AML-193 (cell line): ENCODE measurements around the gene GIMAP4.
"Not testable (repeated sequence)": the region's sequence is repeated elsewhere in the genome, so short reads cannot be mapped to it uniquely, and the experiment has no call there.

Experiments used
- DNase-seq, 2 experiments: peaks; one replicate each; lab custom pipeline; 2025; lab: John Stamatoyannopoulos, UW

Gene GIMAP4

GRCh38 chr7:150580638-150581394 is 13.6 kb downstream of the GIMAP4 start:
- DNase-seq: no peak

- DNase-seq: no peak
These were observed 18.0 kb downstream of the GIMAP4 start for GRCh38 chr7:150585199-150585598.

GRCh38 chr7:150586068-150586784 is 19.0 kb downstream of the GIMAP4 start:
- DNase-seq: peak; percentile 80 to 86

- DNase-seq: peak in 1 of 2 experiments; percentile 53
These were observed 19.6 kb downstream of the GIMAP4 start for GRCh38 chr7:150586785-150587152.

GRCh38 chr7:150587551-150587950 is 20.4 kb downstream of the GIMAP4 start:
- DNase-seq: no peak

GRCh38 chr7:150594805-150595204 is 27.6 kb downstream of the GIMAP4 start:
- DNase-seq: no peak

GRCh38 chr7:150595361-150595760 is 28.2 kb downstream of the GIMAP4 start:
- DNase-seq: no peak

GRCh38 chr7:150603600-150603999 is 36.4 kb downstream of the GIMAP4 start:
- DNase-seq: not testable (repeated sequence)

GRCh38 chr7:150610233-150610632 is 43.0 kb downstream of the GIMAP4 start:
- no peak for DNase-seq

GRCh38 chr7:150612925-150613324 is 45.7 kb downstream of the GIMAP4 start:
- no peak for DNase-seq

GRCh38 chr7:150613880-150614279 is 46.7 kb downstream of the GIMAP4 start:
- no peak for DNase-seq

- not testable (repeated sequence) for DNase-seq
These were observed 47.2 kb downstream of the GIMAP4 start for GRCh38 chr7:150614426-150614825.

GRCh38 chr7:150615221-150615755 is 48.1 kb downstream of the GIMAP4 start:
- not testable (repeated sequence) for DNase-seq

- DNase-seq: no peak
These were observed 52.9 kb downstream of the GIMAP4 start for GRCh38 chr7:150620061-150620460.

GRCh38 chr7:150620617-150621371 is 53.6 kb downstream of the GIMAP4 start:
- DNase-seq: no peak

- DNase-seq: no peak
These were observed 54.2 kb downstream of the GIMAP4 start for GRCh38 chr7:150621376-150621775.
